Measurements from ENCODE around the gene MAVS.

The MAVS gene

DNA sequence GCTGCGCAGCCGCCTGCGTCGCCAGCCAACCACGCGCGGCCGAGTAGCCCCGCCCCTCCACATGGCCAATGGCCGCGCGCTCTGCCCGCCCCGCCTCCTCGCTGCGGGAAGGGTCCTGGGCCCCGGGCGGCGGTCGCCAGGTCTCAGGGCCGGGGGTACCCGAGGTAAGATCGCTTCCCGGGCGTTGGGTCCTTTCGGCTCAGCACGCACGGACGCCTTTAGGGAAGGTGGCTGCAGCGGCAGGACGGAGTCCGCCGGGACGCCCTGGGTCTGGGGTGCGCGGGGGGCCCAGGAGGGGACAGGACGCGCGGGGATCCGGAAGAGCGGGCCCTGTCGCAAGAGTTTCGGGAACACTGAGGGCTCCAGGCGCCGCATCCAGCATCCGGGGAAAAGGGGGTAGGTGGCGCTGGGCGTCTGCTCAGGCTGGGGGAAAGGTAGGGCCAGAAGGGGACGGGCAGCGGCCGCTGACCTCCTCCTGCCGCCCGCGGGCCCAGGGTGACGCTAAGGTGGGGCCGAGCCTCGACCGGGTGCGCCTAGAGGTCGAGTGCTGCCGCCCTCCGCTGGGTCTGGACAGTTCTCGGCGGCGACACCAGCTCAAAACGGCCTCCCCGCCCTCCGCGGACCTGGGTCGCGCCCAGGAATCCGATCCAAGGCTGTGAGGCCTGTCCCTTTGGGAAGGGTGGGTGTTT is at the start of gene MAVS:
Gene MAVS, plus strand, starts transcription at position 95 of the 689 bp plus-strand sequence. CDS start 7,791 bp downstream, outside the sequence.
- DNase-seq (ENCODE audit: low spot score): peak; percentile 95

DNA sequence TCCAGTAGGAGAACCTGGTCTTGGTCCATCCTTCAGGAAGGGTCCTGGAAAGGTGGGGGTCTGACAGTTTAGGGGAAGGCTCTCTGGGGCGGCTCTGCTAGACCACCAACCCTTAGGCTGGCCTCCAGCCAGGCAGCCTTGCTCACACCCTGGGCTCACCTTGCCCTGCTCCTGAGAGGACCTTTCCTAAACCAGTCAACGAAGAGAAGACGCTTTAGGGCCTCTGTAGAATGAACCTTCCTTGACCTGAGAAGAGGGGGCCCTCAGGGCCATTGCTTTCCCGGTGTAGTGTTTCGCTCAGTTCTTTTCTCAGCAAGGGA is 49.4 kb upstream of the MAVS start:
- DNase-seq (ENCODE audit: low spot score): no peak

GRCh38 chr20:3797592-3798372 is 48.9 kb upstream of the MAVS start:
- DNase-seq (ENCODE audit: low spot score): peak; percentile 70

DNA sequence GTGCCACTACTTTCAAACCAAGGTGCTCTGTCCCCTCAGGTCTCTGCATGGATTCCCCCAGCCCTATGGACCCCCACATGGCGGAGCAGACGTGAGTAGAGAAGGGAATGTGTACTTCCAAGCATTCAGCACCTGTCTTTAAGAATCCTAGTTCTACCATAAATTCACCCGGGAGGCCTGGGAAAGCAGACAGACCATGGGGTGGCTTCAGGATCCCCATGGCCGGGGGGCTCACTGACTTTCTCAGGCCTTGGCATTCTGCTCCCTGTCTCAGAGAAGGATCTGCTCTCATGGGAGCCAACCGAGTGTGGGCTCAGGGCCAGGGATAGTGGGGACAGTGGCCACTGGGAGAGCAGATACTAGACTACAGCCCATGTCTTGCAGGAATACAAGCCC is 48.3 kb upstream of the MAVS start:
- no peak for DNase-seq (ENCODE audit: low spot score)

DNA sequence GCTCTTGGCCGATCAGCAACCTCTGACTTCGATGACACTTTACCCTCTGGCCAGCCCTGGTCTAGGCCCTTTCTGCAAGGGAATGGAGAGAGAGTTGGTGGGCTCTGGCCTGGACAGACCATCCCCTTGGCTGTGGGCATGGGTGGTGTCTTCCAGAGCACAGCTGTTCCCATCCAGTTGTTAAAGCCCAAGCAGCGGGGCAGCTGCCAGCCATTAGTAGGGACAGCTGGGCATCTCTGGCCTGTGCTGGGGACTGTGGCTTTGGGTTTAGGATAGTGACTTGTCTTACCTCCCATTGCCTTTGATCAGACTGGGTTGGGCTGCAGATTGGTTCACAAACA is 47.8 kb upstream of the MAVS start:
- no peak for DNase-seq (ENCODE audit: low spot score)

DNA sequence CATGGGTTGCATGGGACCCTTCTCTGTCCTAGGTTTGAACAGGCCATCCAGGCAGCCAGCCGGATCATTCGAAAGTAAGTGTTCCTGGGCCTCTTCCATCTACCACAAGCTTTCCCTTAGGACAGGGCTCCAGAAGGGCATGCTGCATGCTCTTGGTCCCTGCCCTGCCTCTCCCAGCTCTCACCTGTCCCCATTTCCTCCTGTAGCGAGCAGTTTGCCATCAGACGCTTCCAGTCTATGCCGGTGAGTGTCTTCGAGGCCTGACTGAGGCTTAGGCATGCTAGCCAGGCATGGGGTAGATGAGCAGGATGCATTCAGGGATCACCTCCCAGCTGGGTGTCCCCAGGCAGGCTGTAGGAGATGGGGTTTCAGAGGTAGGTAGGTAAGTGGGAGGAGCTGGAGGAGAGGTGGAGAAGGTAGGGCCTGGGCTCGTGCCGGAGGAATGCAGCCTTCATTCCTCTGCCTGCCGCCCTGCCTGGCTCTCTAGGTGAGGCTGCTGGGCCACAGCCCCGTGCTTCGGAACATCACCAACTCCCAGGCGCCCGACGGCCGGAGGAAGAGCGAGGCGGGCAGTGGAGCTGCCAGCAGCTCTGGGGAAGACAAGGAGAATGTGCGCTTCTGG is 46.3 kb upstream of the MAVS start:
- DNase-seq (ENCODE audit: low spot score): no peak

- DNase-seq (ENCODE audit: low spot score): no peak
Measured at GRCh38 chr20:3800878-3801260, 45.8 kb upstream of the MAVS start.

- no peak for DNase-seq (ENCODE audit: low spot score)
Measured at GRCh38 chr20:3801299-3801698, 45.3 kb upstream of the MAVS start.

DNA sequence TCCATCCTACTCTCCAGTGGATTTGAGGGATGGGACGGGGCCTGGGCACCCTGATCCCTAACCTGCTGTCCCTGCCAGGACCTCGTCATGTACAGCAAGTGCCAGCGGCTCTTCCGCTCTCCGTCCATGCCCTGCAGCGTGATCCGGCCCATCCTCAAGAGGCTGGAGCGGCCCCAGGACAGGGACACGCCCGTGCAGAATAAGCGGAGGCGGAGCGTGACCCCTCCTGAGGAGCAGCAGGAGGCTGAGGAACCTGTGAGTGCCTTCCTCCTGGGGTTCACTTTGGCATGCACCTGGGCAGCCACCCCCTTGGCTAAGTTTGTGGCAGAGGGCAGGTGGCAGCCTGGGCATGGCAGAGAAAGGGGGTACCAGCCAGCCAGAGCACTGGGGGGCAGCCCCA is 44.8 kb upstream of the MAVS start:
- DNase-seq (ENCODE audit: low spot score): no peak

DNA sequence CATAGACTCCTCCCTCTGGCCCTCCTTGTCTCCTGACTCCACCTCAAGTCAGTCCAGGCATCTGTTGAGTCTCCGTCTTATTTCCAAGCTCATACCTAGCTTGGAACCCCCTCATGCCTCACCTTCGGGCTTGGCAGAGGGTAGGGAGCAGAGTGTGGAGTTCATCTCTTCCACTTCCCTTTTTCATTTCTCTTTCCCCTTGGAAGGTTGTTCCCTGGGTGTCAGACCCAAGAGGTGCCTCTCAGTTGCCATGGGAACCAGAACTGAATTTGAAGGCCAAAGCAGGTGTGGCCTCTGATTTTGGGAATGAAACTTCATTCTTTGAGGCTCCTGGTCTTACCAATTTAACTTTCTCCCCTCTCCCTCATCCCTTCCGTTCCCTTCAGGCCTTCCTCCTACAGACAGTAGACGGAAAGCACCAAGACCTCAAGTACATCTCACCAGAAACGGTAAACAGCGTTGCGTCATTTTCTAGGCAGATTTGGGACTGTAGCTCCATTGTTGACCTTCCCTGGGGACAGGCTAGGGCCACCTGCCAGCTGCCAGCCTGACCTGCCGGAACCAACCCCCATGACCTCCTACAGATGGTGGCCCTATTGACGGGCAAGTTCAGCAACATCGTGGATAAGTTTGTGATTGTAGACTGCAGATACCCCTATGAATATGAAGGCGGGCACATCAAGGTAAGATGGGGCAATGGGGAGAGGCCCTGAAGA is 44.0 kb upstream of the MAVS start:
- no peak for DNase-seq (ENCODE audit: low spot score)

GRCh38 chr20:3803289-3803688 is 43.3 kb upstream of the MAVS start:
- no peak for DNase-seq (ENCODE audit: low spot score)

GRCh38 chr20:3803854-3804253 is 42.8 kb upstream of the MAVS start:
- no peak for DNase-seq (ENCODE audit: low spot score)

- DNase-seq (ENCODE audit: low spot score): no peak
Measured at GRCh38 chr20:3804254-3804751, 42.3 kb upstream of the MAVS start.

GRCh38 chr20:3804781-3805180 is 41.9 kb upstream of the MAVS start:
- DNase-seq (ENCODE audit: low spot score): no peak

GRCh38 chr20:3808544-3808943 is 38.1 kb upstream of the MAVS start:
- DNase-seq (ENCODE audit: low spot score): no peak

- DNase-seq (ENCODE audit: low spot score): peak; percentile 96
Measured at GRCh38 chr20:3811467-3812258, 35.0 kb upstream of the MAVS start.

- DNase-seq (ENCODE audit: low spot score): no peak
Measured at GRCh38 chr20:3812259-3812681, 34.4 kb upstream of the MAVS start.

GRCh38 chr20:3812975-3813847 is 33.4 kb upstream of the MAVS start:
- no peak for DNase-seq (ENCODE audit: low spot score)

GRCh38 chr20:3813848-3814581 is 32.6 kb upstream of the MAVS start:
- DNase-seq (ENCODE audit: low spot score): no peak

DNA sequence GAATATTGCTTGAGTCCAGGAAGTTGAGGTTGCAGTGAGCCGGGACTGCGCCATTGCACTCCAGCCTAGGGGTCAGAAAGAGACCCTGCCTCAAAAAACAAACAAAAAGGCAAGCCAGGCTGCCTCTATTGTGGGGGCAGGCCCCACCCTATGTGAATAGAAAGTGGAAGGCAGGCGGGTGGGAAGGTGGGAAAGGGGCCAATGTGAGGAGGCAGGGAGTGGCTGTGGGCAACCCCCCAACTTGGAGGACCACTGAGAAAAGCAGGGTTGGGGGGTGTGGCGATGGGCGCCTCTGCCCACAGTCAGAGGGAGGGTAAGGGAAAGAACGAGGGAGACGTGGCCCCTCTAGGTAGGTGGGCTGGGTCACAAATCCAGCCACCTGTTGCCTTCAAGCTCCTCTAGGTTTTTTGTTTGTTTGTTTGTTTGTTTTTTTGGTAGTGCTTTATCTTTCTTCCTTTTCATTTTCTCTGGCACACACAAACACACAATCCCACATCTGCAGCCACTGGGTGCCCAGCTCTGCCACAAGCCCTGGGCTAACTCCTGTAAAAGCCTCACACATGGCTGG is 31.6 kb upstream of the MAVS start:
- DNase-seq (ENCODE audit: low spot score): no peak
